ENCODE data around the gene BBS2.

The BBS2 gene

GRCh38 chr16:56438038-56438437 lies 81.8 kb downstream of the BBS2 start:
- in situ Hi-C loops (cut with MboI; ENCODE audit: low pct_unique_long_range_greater_than_20kb, low sequenced_read_pairs, unreplicated experiment), result no loop called here
- TF ChIP-seq CTCF (IDR thresholded peaks at IDR 0.05; ENCODE audit: extremely low read depth, insufficient read depth, missing control alignments), result no peak
- no peak for DNase-seq (ENCODE audit: low spot score)

GRCh38 chr16:56436258-56436657 lies 83.6 kb downstream of the BBS2 start:
- no peak for DNase-seq (ENCODE audit: low spot score)
- in situ Hi-C loops (cut with MboI; ENCODE audit: low pct_unique_long_range_greater_than_20kb, low sequenced_read_pairs, unreplicated experiment), result no loop called here
- TF ChIP-seq CTCF (IDR thresholded peaks at IDR 0.05; ENCODE audit: extremely low read depth, insufficient read depth, missing control alignments), result no peak

Data from GM13977 (cell line).